MG63 (cell line): Measurements from ENCODE around the gene TBC1D32. TPM values are rescaled to one million over a fixed set of nuclear protein-coding genes. Genes with fewer than 3 reads are reported as not detected.
"Not testable (repeated sequence)": the region's sequence is repeated elsewhere in the genome, so short reads cannot be mapped to it uniquely, and the experiment has no call there.

Source experiments
- DNase-seq: peaks from one replicate; pipeline ENCODE4 v3.0.0-alpha.2; 2020
- H3K27me3 ChIP-seq: fragments of 250-450 bp; sonication (Bioruptor Pico); 2 replicates; pipeline ENCODE4 v1.5.1; 2020; ENCODE audit warnings: mild to moderate bottlenecking, moderate library complexity
- H3K36me3 ChIP-seq: fragments of 250-450 bp; sonication (Bioruptor Pico); 2 replicates; pipeline ENCODE4 v1.5.1; 2020; ENCODE audit warnings: mild to moderate bottlenecking, moderate library complexity
- H3K4me3 ChIP-seq: fragments of 250-450 bp; sonication (Bioruptor Pico); 2 replicates; pipeline ENCODE4 v1.5.1; 2020; ENCODE audit warnings: mild to moderate bottlenecking, moderate library complexity
- H3K9me3 ChIP-seq: fragments of 250-450 bp; sonication (Bioruptor Pico); 2 replicates; pipeline ENCODE4 v1.5.1; 2020; ENCODE audit warnings: mild to moderate bottlenecking, moderate library complexity
- total RNA-seq: library from RNA; depleted of rRNA; stranded (reverse); fragments of >200 nt; shearing (Covaris generic); gene quantifications from 2 replicates; pipeline ENCODE4 v1.2.3, GENCODE V29; 2014; ENCODE audit warnings: low replicate concordance

TBC1D32 gene
- total RNA-seq, 1 experiment from 2014 or later = 10.7 TPM

GRCh38 chr6:121110733-121111132 is 223.5 kb downstream of the TBC1D32 start:
- DNase-seq = no peak
- Histone ChIP-seq H3K36me3 (no peaks in the 10 kb centered on the region), H3K9me3 (no peaks in the 10 kb centered on the region), H3K27me3 (no peaks in the 10 kb centered on the region), H3K4me3 (no peak overlapping the region)

GRCh38 chr6:121106962-121107361 is 227.3 kb downstream of the TBC1D32 start:
- no peaks in the 10 kb centered on the region for H3K36me3 ChIP-seq
- no peak overlapping the region for H3K4me3 ChIP-seq

GRCh38 chr6:121105461-121105860 is 228.8 kb downstream of the TBC1D32 start:
- no peak for DNase-seq
- Histone ChIP-seq H3K4me3 (no peak overlapping the region), H3K36me3 (no peaks in the 10 kb centered on the region), H3K27me3 (no peaks in the 10 kb centered on the region), H3K9me3 (no peaks in the 10 kb centered on the region)

More at GRCh38 chr6:121106962-121107361, 227.3 kb downstream of the TBC1D32 start:
- no peaks in the 10 kb centered on the region for H3K27me3 ChIP-seq
- DNase-seq = no peak
- H3K9me3 ChIP-seq = no peaks in the 10 kb centered on the region

- no peak for DNase-seq
- no peaks in the 10 kb centered on the region for H3K9me3 ChIP-seq
- H3K4me3 ChIP-seq = no peak overlapping the region
- H3K27me3 ChIP-seq = no peaks in the 10 kb centered on the region
- H3K36me3 ChIP-seq = no peaks in the 10 kb centered on the region
Observed at GRCh38 chr6:121093928-121094327, 240.4 kb downstream of the TBC1D32 start.

GRCh38 chr6:121090492-121090891 is 243.8 kb downstream of the TBC1D32 start:
- Histone ChIP-seq H3K4me3 (no peak overlapping the region), H3K9me3 (no peaks in the 10 kb centered on the region), H3K27me3 (no peaks in the 10 kb centered on the region), H3K36me3 (no peaks in the 10 kb centered on the region)
- DNase-seq = no peak

GRCh38 chr6:121086876-121087275 is 247.4 kb downstream of the TBC1D32 start:
- H3K4me3 ChIP-seq = no peak overlapping the region
- DNase-seq = no peak
- H3K27me3 ChIP-seq = no peaks in the 10 kb centered on the region
- H3K36me3 ChIP-seq = no peaks in the 10 kb centered on the region
- no peaks in the 10 kb centered on the region for H3K9me3 ChIP-seq

GRCh38 chr6:121076119-121076518 is 258.2 kb downstream of the TBC1D32 start:
- Histone ChIP-seq H3K9me3 (no peaks in the 10 kb centered on the region), H3K36me3 (no peaks in the 10 kb centered on the region), H3K4me3 (no peak overlapping the region), H3K27me3 (no peaks in the 10 kb centered on the region)
- DNase-seq = no peak

- not testable (repeated sequence) for H3K36me3 ChIP-seq, H3K4me3 ChIP-seq, H3K9me3 ChIP-seq, DNase-seq, H3K27me3 ChIP-seq
Observed at GRCh38 chr6:121068749-121069148, 265.5 kb downstream of the TBC1D32 start.

- Histone ChIP-seq H3K27me3 (no peaks in the 10 kb centered on the region), H3K9me3 (0 out of 2 replicates have a peak, but pooled peaks cover 2% of the 10 kb centered on the region), H3K4me3 (no peak overlapping the region), H3K36me3 (no peaks in the 10 kb centered on the region)
- DNase-seq = no peak
Observed at GRCh38 chr6:121067381-121067780, 266.9 kb downstream of the TBC1D32 start.

GRCh38 chr6:121064345-121064744 is 269.9 kb downstream of the TBC1D32 start:
- Histone ChIP-seq H3K4me3 (no peak overlapping the region), H3K36me3 (no peaks in the 10 kb centered on the region), H3K27me3 (no peaks in the 10 kb centered on the region), H3K9me3 (0 out of 2 replicates have a peak, but pooled peaks cover 2% of the 10 kb centered on the region)
- no peak for DNase-seq

GRCh38 chr6:121055572-121056163 is 278.6 kb downstream of the TBC1D32 start:
- Histone ChIP-seq H3K27me3 (no peaks in the 10 kb centered on the region), H3K9me3 (no peaks in the 10 kb centered on the region), H3K4me3 (no peak overlapping the region), H3K36me3 (no peaks in the 10 kb centered on the region)
- no peak for DNase-seq

- DNase-seq, H3K9me3 ChIP-seq, H3K4me3 ChIP-seq, H3K27me3 ChIP-seq, H3K36me3 ChIP-seq: not testable (repeated sequence)
Observed at GRCh38 chr6:121048593-121048992, 285.7 kb downstream of the TBC1D32 start.

- not testable (repeated sequence) for H3K36me3 ChIP-seq, H3K9me3 ChIP-seq, H3K4me3 ChIP-seq, H3K27me3 ChIP-seq, DNase-seq
Observed at GRCh38 chr6:121044905-121045304, 289.4 kb downstream of the TBC1D32 start.

- H3K9me3 ChIP-seq, H3K36me3 ChIP-seq, H3K4me3 ChIP-seq, H3K27me3 ChIP-seq, DNase-seq: not testable (repeated sequence)
Observed at GRCh38 chr6:121043706-121044105, 290.6 kb downstream of the TBC1D32 start.

GRCh38 chr6:121043211-121043610 is 291.1 kb downstream of the TBC1D32 start:
- H3K27me3 ChIP-seq, H3K4me3 ChIP-seq, H3K9me3 ChIP-seq, H3K36me3 ChIP-seq, DNase-seq: not testable (repeated sequence)

- Histone ChIP-seq H3K9me3 (no peaks in the 10 kb centered on the region), H3K4me3 (no peak overlapping the region), H3K36me3 (no peaks in the 10 kb centered on the region), H3K27me3 (no peaks in the 10 kb centered on the region)
- no peak for DNase-seq
Observed at GRCh38 chr6:121042766-121043165, 291.5 kb downstream of the TBC1D32 start.

GRCh38 chr6:121040831-121041230 is 293.4 kb downstream of the TBC1D32 start:
- Histone ChIP-seq H3K27me3 (no peaks in the 10 kb centered on the region), H3K9me3 (no peaks in the 10 kb centered on the region), H3K36me3 (no peaks in the 10 kb centered on the region), H3K4me3 (no peak overlapping the region)
- DNase-seq = no peak

- H3K27me3 ChIP-seq = no peaks in the 10 kb centered on the region
- no peak for DNase-seq
- no peaks in the 10 kb centered on the region for H3K36me3 ChIP-seq
- no peaks in the 10 kb centered on the region for H3K9me3 ChIP-seq
- H3K4me3 ChIP-seq = no peak overlapping the region
Observed at GRCh38 chr6:121033091-121033490, 301.2 kb downstream of the TBC1D32 start.
